Fibroblast of pulmonary artery (primary cell): ENCODE measurements around the gene AKT1S1.
"Not testable (repeated sequence)": the region's sequence is repeated elsewhere in the genome, so short reads cannot be mapped to it uniquely, and the experiment has no call there.

Source experiments
- DNase-seq: peaks from one replicate; pipeline ENCODE4 v3.0.0-alpha.2; 2010; ENCODE audit warnings: low read depth
- H3K4me3 ChIP-seq: replicated peaks from 2 replicates; pipeline ENCODE4 v1.5.1; 2011; ENCODE audit warnings: low read depth, mild to moderate bottlenecking, control low read depth, low read length, moderate library complexity
- CTCF ChIP-seq: IDR thresholded peaks from 2 replicates; pipeline ENCODE4 v1.5.1; 2011; ENCODE audit warnings: mild to moderate bottlenecking, control low read depth, low read length, inconsistent platforms; ENCODE audit errors: missing control alignments

The AKT1S1 gene

GRCh38 chr19:49877020-49877878, at the start of gene AKT1S1, which contains the start of gene TBC1D17:
TSS of gene AKT1S1 (minus strand) at chr19:49877355. CDS start at chr19:49873295, 4,060 bp downstream.
TSS of gene TBC1D17 (plus strand) at chr19:49877702. CDS start at chr19:49877724, 22 bp downstream.
- peak within 1 kb of the TSS; percentile 99 for H3K4me3 ChIP-seq
- peak; percentile 100 for DNase-seq
- no peak for TF ChIP-seq CTCF

GRCh38 chr19:49926515-49926914, 49.4 kb upstream of the AKT1S1 start:
- TF ChIP-seq CTCF = no peak
- DNase-seq = no peak
- no peak overlapping the region for H3K4me3 ChIP-seq

GRCh38 chr19:49925486-49925885, 48.3 kb upstream of the AKT1S1 start:
- H3K4me3 ChIP-seq = no peak overlapping the region
- no peak for TF ChIP-seq CTCF
- no peak for DNase-seq

DNA sequence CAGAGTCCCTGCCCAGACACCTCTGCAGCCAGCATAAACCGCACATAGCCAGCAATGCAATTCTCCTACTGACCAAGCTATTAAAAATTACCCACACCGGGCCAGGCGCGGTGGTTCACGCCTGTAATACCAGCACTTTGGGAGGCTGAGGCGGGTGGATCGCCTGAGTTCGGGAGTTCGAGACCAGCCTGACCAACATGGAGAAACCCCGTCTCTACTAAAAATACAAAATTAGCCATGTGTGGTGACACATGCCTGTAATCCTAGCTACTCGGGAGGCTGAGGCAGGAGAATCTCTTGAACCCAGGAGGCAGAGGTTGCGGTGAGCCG, 47.7 kb upstream of the AKT1S1 start:
- not testable (repeated sequence) for DNase-seq, H3K4me3 ChIP-seq

DNA sequence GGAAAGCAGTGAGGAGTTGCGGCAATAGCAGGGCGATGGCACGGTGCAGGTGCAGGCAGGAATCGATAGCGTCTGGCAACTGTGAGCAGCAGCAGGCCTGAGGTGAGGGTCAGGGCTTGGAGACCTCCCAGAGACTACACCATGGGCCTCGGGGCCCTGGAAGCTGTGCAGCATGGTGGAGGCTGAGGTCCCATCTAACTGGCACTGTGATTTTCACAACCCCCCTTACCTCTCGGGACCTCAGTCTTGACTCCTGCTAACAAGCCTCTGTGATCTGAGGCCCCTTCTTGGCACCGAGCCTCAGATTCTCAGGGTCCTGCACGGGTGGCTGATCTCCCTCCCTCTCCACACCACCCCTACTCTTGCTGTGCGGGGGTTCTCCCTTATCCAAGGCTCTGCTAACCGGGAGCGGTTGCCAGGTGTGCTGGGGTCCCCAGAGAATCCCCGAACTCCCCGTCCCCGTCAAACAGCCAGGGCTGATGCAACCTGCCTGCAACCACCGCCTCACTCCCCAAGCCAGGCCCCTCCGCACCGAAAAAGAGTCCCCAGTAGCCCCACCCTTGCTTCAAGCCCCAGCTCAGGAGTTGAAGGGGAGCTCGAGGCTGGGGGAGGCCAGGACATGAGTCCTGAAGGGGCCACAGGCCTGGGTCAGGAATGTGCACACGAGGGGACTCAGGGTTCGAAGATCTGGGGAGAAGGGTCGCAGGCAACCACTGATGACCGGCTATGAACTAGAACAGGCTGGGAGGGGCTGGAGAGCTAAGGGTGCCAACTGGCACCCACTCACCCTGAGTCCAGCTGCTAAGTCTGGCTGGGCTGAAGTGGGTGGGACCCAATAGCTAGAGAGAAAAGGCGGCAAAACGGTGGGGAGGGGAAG, 47.1 kb upstream of the AKT1S1 start:
- H3K4me3 ChIP-seq = no peak overlapping the region
- no peak for DNase-seq
- no peak for TF ChIP-seq CTCF

GRCh38 chr19:49923055-49924003, 46.2 kb upstream of the AKT1S1 start:
- no peak for DNase-seq
- no peak for TF ChIP-seq CTCF
- H3K4me3 ChIP-seq = no peak overlapping the region
